ENCODE measurements around the gene MCL1. TPM values are rescaled to one million over a fixed set of nuclear protein-coding genes. Genes with fewer than 3 reads are reported as not detected.
"Not testable (repeated sequence)": the region's sequence is repeated elsewhere in the genome, so short reads cannot be mapped to it uniquely, and the experiment has no call there.

Gene MCL1
- total RNA-seq, result 100 to 1,000 TPM; 505 to 845 (median 657) TPM

DNA sequence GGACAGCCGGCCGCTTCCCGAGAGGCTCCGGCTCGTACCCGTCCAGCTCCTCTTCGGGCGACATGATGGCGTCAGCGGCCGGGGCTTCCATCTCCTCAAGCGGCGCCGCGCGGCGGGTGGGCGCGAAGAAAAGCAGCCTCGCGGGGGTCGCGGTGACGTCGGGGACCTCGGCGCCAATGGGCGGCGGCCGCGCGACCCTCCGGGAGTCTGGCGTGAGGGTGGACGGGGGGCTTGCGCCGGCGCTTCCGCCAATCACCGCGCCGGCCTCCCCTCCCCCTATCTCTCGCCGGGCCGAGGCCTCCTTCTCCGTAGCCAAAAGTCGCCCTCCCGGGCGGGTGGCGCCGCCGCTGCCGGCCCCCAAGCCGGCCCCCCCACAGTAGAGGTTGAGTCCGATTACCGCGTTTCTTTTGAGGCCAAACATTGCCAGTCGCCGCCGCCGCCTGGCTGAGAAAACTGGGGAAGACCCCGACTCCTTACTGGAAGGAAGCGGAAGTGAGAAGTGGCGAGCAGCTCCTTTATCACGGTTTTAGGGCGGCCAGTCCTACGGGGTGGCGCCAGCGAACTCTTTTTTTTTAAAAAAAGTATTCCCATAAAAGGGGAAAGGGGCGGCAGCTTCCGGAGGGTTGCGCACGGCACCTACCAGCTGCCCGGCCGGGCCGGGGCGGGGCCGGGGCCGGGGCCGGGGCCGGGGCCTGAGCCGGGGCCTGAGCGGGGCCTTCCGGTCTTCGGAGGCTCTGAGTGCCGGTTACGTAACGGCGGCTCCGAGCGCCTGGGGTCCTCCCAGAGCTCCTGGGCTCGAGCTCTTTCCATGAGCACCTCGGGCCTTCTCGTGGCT is at the start of gene MCL1:
Gene MCL1 (minus strand): TSS at position 501 of the 835 bp plus-strand sequence. CDS start 80 bp downstream, at position 421.
- ATAC-seq (ENCODE audit: low FRiP score) (peak; percentile 88), DNase-seq (ENCODE audit: low spot score) (no peak)
- TF ChIP-seq, protein P1, sequence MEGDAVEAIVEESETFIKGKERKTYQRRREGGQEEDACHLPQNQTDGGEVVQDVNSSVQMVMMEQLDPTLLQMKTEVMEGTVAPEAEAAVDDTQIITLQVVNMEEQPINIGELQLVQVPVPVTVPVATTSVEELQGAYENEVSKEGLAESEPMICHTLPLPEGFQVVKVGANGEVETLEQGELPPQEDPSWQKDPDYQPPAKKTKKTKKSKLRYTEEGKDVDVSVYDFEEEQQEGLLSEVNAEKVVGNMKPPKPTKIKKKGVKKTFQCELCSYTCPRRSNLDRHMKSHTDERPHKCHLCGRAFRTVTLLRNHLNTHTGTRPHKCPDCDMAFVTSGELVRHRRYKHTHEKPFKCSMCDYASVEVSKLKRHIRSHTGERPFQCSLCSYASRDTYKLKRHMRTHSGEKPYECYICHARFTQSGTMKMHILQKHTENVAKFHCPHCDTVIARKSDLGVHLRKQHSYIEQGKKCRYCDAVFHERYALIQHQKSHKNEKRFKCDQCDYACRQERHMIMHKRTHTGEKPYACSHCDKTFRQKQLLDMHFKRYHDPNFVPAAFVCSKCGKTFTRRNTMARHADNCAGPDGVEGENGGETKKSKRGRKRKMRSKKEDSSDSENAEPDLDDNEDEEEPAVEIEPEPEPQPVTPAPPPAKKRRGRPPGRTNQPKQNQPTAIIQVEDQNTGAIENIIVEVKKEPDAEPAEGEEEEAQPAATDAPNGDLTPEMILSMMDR (IDR thresholded peaks at IDR 0.05), result no peak

DNA sequence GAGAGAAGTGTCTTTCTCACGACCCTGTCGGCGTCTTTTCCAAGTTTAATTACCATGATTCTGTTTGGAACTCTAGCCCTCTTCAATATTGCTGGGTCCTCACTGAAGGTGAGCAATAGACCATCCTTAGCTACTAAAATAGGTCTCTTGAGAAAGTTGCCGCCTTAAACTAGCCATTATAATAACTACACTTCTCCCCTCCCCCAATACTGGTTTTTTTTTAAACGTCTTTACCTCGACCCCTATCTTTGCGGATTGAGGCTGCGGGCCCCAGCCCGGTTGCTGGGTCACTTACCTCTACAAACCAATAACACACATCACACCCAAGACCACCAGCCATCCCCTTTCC is 49.3 kb upstream of the MCL1 start:
- TF ChIP-seq, protein P1 (IDR thresholded peaks at IDR 0.05), result no peak
- no peak for ATAC-seq (ENCODE audit: low FRiP score)
- DNase-seq (ENCODE audit: low spot score), result no peak

DNA sequence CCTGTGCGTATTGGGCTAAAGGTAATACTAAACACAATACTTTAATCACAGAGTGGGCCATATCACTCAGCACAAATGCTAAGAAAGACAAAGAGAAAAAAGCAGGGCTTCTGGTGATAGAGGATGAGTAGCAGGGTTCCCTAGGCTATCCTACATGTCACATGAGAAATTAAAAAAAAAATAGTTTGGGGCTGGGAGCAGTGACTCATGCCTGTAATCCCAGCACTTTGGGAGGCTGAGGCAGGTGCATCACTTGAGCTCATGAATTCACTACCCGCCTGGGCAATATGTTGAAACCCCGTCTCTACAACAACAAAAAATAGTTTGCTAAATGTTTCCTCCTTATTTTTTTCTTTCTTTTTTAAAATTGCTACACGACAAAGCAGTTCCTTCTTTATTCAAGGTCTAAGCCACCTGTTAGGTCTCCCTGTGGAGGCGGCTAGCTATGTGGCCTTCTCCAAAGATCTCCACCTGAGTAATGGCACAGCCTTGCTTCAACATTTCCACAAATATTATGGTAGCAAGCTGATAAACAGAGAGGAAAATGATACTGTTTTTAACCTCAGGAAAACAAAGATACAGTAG is 48.5 kb upstream of the MCL1 start:
- TF ChIP-seq, protein P1 (IDR thresholded peaks at IDR 0.05), result no peak
- DNase-seq (ENCODE audit: low spot score) (no peak), ATAC-seq (ENCODE audit: low FRiP score) (no peak)

DNA sequence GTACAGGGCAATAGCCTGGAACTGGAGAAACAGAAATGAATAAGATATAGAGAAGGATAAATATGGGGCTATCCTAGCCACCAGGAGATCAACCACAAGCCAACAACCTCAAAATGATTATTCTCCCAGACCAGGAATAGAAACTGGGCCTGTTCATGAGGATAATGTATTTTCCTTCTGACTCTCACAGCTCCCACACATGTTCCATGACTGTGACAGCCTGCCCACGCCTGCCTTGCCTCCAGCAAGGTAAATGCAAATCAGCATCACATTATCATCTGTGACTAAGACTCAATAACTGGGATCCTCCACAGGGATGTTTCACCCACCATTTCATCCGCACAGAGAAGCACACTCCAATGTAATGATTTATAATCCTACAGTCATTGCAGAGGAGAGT is 46.7 kb upstream of the MCL1 start:
- ATAC-seq (ENCODE audit: low FRiP score) (no peak), DNase-seq (ENCODE audit: low spot score) (no peak)
- TF ChIP-seq, protein P1 (IDR thresholded peaks at IDR 0.05), result no peak

DNA sequence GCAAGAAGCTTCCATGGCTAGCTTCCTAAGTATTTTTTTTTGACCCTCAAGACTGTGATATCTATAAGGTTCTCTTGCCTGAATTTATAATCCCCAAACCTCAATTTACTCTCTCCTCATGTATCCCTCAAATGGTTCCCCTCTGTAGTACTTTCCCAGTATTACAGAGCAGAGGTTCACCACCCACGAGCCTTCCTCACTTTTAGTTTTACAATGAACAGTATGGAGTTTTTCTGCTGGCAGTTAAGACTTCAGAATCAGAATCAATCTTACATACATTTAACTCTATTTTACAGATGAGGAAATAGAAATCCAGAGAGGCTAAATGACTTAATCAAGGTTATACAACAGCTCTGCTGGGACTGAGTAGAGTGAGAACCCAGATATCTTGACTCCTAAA is 45.1 kb upstream of the MCL1 start:
- ATAC-seq (ENCODE audit: low FRiP score), result not testable (repeated sequence)

DNA sequence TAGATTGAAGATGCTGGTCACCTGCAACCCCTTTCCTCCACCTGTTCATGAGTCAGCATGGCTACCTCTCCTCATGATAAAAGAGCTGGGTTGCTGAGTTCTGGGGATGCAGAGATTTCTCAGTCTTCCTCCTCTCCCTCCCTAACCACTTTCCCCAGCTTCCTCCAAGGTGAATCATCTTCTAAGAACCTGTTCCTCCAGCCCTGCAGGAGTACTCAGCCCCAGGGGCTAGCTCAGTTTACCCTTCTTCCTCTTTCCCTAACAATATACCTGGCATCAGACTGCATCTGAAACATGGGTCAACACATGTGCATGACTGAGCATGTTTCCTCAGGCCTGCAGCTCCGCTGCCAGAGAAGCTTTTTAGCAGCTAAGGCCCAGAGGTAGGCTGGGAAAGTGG is 44.7 kb upstream of the MCL1 start:
- not testable (repeated sequence) for DNase-seq (ENCODE audit: low spot score); ATAC-seq (ENCODE audit: low FRiP score)

More for the DNA sequence above, 45.1 kb upstream of the MCL1 start:
- not testable (repeated sequence) for DNase-seq (ENCODE audit: low spot score)

DNA sequence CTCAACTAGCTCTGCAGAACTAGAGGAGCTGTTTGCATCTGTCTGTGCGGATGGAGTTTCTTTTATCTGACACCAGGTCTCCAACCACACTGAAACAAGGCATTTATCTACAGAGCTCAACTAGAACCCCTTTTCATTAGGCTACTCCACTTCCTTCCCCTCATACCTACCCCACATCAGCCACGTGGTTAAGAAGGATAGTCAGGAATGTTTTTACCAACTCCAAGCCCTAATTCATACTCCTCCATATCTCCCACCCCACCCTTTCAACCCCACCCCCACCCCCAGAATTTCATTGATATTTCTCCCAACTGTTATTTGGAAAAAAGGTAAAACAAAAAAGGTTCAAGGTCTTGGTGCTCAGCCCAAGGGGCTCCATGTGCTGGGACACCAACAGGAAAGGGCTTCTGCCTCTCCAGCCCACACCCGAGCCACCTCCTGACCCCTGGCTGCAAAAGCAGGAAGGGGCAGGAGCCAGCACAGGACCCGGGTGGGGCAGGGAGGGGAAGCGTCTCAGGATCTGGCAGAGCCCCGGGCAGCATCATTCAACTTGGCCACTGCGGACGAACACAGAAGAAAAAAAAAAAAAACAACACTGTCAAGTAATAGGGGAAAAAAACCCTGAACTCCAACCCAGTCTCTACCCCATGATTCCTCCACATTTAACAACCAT is 43.0 kb upstream of the MCL1 start:
- TF ChIP-seq, protein P1 (IDR thresholded peaks at IDR 0.05), result no peak
- ATAC-seq (ENCODE audit: low FRiP score) (no peak), DNase-seq (ENCODE audit: low spot score) (no peak)
